GM12874 (cell line): ENCODE measurements around the gene ZNF575.

Experiments used
- TF ChIP-seq, protein P1 (sequence below): IDR thresholded peaks from 2 replicates; pipeline ENCODE4 v1.5.1; 2011; ENCODE audit warnings: low read depth, mild to moderate bottlenecking, control low read depth, low read length, moderate library complexity; ENCODE audit not compliant: insufficient read depth

The ZNF575 gene, protein sequence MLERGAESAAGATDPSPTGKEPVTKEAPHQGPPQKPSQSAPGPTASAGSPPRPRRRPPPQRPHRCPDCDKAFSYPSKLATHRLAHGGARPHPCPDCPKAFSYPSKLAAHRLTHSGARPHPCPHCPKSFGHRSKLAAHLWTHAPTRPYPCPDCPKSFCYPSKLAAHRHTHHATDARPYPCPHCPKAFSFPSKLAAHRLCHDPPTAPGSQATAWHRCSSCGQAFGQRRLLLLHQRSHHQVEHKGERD

GRCh38 chr19:43532962-43533545 is at the start of gene ZNF575:
Gene ZNF575, plus strand, starts transcription at chr19:43533188. Its CDS starts 1,235 bp downstream, at chr19:43534423.
- TF ChIP-seq, protein P1, sequence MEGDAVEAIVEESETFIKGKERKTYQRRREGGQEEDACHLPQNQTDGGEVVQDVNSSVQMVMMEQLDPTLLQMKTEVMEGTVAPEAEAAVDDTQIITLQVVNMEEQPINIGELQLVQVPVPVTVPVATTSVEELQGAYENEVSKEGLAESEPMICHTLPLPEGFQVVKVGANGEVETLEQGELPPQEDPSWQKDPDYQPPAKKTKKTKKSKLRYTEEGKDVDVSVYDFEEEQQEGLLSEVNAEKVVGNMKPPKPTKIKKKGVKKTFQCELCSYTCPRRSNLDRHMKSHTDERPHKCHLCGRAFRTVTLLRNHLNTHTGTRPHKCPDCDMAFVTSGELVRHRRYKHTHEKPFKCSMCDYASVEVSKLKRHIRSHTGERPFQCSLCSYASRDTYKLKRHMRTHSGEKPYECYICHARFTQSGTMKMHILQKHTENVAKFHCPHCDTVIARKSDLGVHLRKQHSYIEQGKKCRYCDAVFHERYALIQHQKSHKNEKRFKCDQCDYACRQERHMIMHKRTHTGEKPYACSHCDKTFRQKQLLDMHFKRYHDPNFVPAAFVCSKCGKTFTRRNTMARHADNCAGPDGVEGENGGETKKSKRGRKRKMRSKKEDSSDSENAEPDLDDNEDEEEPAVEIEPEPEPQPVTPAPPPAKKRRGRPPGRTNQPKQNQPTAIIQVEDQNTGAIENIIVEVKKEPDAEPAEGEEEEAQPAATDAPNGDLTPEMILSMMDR, result no peak

GRCh38 chr19:43483281-43483680 is 49.7 kb upstream of the ZNF575 start:
- TF ChIP-seq, protein P1, result no peak

- TF ChIP-seq, protein P1, result no peak
Measured at GRCh38 chr19:43485951-43486350, 47.0 kb upstream of the ZNF575 start.

DNA sequence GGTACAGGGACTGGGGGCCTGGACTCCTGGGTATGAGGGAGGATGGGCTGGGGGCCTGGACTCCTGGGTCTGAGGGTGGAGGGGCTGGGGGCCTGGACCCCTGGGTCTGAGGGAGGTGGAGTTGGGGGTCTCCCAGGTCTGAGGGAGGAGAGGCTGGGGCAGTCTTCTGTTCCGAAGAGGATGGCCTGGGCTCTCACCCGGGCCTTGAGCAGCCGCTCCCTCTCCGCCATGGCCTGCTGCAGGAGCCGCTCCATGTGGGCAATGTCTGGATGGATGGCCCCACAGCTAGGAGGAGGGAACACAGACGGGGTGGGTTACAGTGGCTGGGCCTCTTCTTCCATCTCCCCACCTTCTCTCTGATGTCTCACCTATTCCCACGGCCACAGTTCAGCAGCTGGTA is 46.6 kb upstream of the ZNF575 start:
- TF ChIP-seq, protein P1, result no peak

- TF ChIP-seq, protein P1, result no peak
Measured at GRCh38 chr19:43488179-43488578, 44.8 kb upstream of the ZNF575 start.

GRCh38 chr19:43489310-43489709 is 43.7 kb upstream of the ZNF575 start:
- TF ChIP-seq, protein P1, result no peak

DNA sequence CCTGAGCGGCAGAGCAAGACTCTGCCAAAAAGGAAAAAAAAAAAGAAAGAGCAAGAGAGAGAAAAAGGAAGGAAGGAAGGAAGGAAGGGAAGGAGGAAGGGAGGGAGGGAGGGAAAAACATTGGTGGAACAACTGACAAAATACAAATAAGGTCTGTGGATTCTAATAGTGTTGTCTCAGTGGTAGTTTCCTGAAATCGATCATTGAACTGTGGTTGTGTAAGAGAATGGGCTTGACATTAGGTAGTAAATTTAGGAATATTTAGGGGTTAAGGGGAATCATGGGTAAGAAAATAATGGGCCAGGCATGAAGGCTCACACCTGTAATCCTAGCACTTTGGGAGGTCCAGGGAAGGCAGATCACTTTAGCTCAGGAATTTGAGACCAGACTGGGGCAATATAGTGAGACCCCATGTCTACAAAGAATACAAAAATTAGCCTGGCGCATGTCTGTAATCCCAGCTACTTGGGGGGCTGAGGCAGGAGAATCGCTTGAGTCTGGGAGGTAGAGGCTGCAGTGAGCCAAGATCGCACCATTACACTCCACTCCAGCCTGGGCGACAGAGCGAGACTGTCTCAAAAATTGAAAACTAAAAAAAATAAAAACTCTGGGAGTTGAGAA is 42.9 kb upstream of the ZNF575 start:
- TF ChIP-seq, protein P1, result no peak
